Activated CD8-positive, alpha-beta T cell treated with anti-CD3 and anti-CD28 coated beads for 36 hours (primary cell): ENCODE results near the gene INTS11. TPM values are rescaled to one million over a fixed set of nuclear protein-coding genes. Genes with fewer than 3 reads are reported as not detected.

ENCODE experiments used
- ATAC-seq: fragments of 200-7000 bp; cut with Tn5 transposase; one replicate; pipeline ENCODE4 v1.10.0; 2021; ENCODE audit warnings: mild to moderate bottlenecking, moderate library complexity
- CTCF ChIA-PET: fragments of 350-600 bp; sonication (Branson Sonifier 250); formaldehyde crosslinking; loops from one replicate; lab custom pipeline; 2021; ENCODE audit warnings: antibody characterized with exemption; lab: Charles Lee
- POLR2A ChIA-PET: fragments of 350-600 bp; sonication (Branson Sonifier 250); formaldehyde crosslinking; loops from one replicate; lab custom pipeline; 2021; ENCODE audit warnings: antibody characterized with exemption; lab: Charles Lee
- DNase-seq: peaks from one replicate; pipeline ENCODE4 v3.0.0-alpha.2; 2020
- H3K27ac Mint-ChIP-seq: one replicate; pipeline ENCODE4 v1.8.0; 2021; ENCODE audit warnings: mild to moderate bottlenecking, mixed read lengths
- H3K27me3 Mint-ChIP-seq: one replicate; pipeline ENCODE4 v1.8.0; 2021; ENCODE audit warnings: mixed read lengths
- H3K36me3 Mint-ChIP-seq: one replicate; pipeline ENCODE4 v1.8.0; 2021; ENCODE audit warnings: low read depth, mixed read lengths
- H3K4me1 Mint-ChIP-seq: one replicate; pipeline ENCODE4 v1.8.0; 2021; ENCODE audit warnings: low read depth, mixed read lengths
- H3K4me3 Mint-ChIP-seq: one replicate; pipeline ENCODE4 v1.8.0; 2021; ENCODE audit warnings: mild to moderate bottlenecking, moderate library complexity, mixed read lengths
- H3K9me3 Mint-ChIP-seq: one replicate; pipeline ENCODE4 v1.8.0; 2021; ENCODE audit warnings: mixed read lengths
- CTCF ChIP-seq: fragments of 200-600 bp; IDR thresholded peaks from one replicate; pipeline ENCODE4 v1.8.0; 2022; ENCODE audit warnings: antibody characterized with exemption, mild to moderate bottlenecking
- intact Hi-C: fragments of 100-400 bp; cut with micrococcal nuclease; formaldehyde crosslinking; loops from one replicate; pipeline ENCODE4 v1.10.0; 2022
- total RNA-seq, 2 experiments: library from RNA; stranded (reverse); gene quantifications; one replicate each; pipeline ENCODE4 v1.2.3, GENCODE V29; 2021

The INTS11 gene
- total RNA-seq, 2 experiments from 2014 or later = 110 to 122 TPM

- CTCF ChIA-PET = interaction anchor here (0.9 to 1.2 kb wide), 3 partner anchors 9 to 164 kb away, joined by 3 to 5 read pairs (median 4); no protein-coding TSS in a partner anchor
Observed at GRCh38 chr1:1286313-1287261, 37.9 kb downstream of the INTS11 start.

GRCh38 chr1:1285611-1286311, 38.7 kb downstream of the INTS11 start:
- CTCF ChIA-PET = interaction anchor here (0.9 to 1.2 kb wide), 2 partner anchors 15 to 163 kb away, joined by 4 to 5 read pairs; no protein-coding TSS in a partner anchor
- Mint-ChIP-seq H3K4me1 (peaks cover 2% of the 10 kb centered on the region), H3K9me3 (no peaks in the 10 kb centered on the region), H3K36me3 (no peaks in the 10 kb centered on the region), H3K4me3 (no peak overlapping the region), H3K27me3 (no peaks in the 10 kb centered on the region), H3K27ac (no peak overlapping the region)
- no peak for ATAC-seq
- intact Hi-C loops = no loop called here
- no peak for TF ChIP-seq CTCF
- no peak for DNase-seq
- POLR2A ChIA-PET = interaction anchor here (1.3 kb wide), 2 partner anchors 10 to 11 kb away, joined by 3 read pairs; no protein-coding TSS in a partner anchor

More at GRCh38 chr1:1286313-1287261, 37.9 kb downstream of the INTS11 start:
- Mint-ChIP-seq H3K4me3 (no peak overlapping the region), H3K27me3 (no peaks in the 10 kb centered on the region), H3K4me1 (peaks cover 2% of the 10 kb centered on the region), H3K36me3 (no peaks in the 10 kb centered on the region), H3K27ac (no peak overlapping the region), H3K9me3 (no peaks in the 10 kb centered on the region)
- DNase-seq (no peak), ATAC-seq (no peak)
- POLR2A ChIA-PET = interaction anchor here (1.0 to 1.3 kb wide), 2 partner anchors 10 to 11 kb away, joined by 3 read pairs; no protein-coding TSS in a partner anchor
- intact Hi-C loops = no loop called here
- no peak for TF ChIP-seq CTCF

- Mint-ChIP-seq H3K36me3 (no peaks in the 10 kb centered on the region), H3K27ac (no peak overlapping the region), H3K4me1 (peaks cover 2% of the 10 kb centered on the region), H3K9me3 (no peaks in the 10 kb centered on the region), H3K4me3 (no peak overlapping the region), H3K27me3 (no peaks in the 10 kb centered on the region)
- TF ChIP-seq CTCF = no peak
- intact Hi-C loops = no loop called here
- ATAC-seq = no peak
- no peak for DNase-seq
- POLR2A ChIA-PET = interaction anchor here (1.3 kb wide), 1 partner anchor 10 kb away, joined by 3 read pairs; no protein-coding TSS in a partner anchor
- CTCF ChIA-PET = no interaction called here
Observed at GRCh38 chr1:1285102-1285571, 39.3 kb downstream of the INTS11 start.

GRCh38 chr1:1284221-1285101, 40.0 kb downstream of the INTS11 start:
- no peak for TF ChIP-seq CTCF
- ChIA-PET CTCF (no interaction called here), POLR2A (interaction anchor here (1.3 kb wide), 1 partner anchor 9 kb away, joined by 3 read pairs; no protein-coding TSS in a partner anchor)
- no peaks in the 10 kb centered on the region for H3K27me3 Mint-ChIP-seq
- H3K36me3 Mint-ChIP-seq = no peaks in the 10 kb centered on the region
- DNase-seq (no peak), ATAC-seq (no peak)
- no peak overlapping the region for H3K27ac Mint-ChIP-seq
- peaks cover 2% of the 10 kb centered on the region for H3K4me1 Mint-ChIP-seq
- no peak overlapping the region for H3K4me3 Mint-ChIP-seq
- H3K9me3 Mint-ChIP-seq = no peaks in the 10 kb centered on the region
- intact Hi-C loops = no loop called here
